GM19023 (cell line): Measurements from ENCODE around the gene NXPE3.

ENCODE experiments used
- ATAC-seq: cut with Tn5 transposase; IDR thresholded peaks from one replicate; pipeline ENCODE4 v1.9.1; 2021; ENCODE audit warnings: mild to moderate bottlenecking, moderate library complexity; ENCODE audit not compliant: unreplicated experiment

NXPE3 gene

GRCh38 chr3:101802179-101802578 lies 23.2 kb downstream of the NXPE3 start:
- ATAC-seq = no peak

DNA sequence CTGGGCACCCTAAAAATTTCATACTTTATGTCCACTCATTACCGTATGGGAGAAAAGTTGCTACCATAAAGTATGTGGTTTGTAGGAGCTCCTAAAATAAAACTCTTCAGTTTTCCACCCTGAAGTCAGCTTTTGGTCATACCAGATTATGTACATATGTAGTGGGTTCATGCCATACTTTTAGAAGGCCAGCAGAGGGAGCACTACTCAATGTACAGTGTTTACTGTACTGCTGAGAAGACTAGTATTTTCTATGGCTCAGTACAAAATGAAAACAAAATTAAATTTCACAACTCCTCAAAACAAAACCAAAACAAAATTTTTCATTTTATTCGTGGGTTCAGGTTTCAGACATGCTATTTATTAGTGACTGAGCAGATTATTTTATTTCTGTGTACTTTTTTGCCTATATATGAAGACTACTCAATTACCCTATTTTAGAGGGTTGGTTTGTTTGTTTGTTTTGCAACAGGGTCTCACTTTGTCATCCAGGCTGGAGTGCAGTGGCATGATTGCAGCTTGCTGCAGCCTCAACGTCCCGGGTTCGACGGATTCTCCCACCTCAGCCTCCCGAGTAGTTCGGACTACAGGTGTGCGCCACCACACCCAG lies 24.3 kb downstream of the NXPE3 start:
- peak; percentile 98 for ATAC-seq

- no peak for ATAC-seq
Measured at GRCh38 chr3:101803939-101804338, 24.9 kb downstream of the NXPE3 start.

DNA sequence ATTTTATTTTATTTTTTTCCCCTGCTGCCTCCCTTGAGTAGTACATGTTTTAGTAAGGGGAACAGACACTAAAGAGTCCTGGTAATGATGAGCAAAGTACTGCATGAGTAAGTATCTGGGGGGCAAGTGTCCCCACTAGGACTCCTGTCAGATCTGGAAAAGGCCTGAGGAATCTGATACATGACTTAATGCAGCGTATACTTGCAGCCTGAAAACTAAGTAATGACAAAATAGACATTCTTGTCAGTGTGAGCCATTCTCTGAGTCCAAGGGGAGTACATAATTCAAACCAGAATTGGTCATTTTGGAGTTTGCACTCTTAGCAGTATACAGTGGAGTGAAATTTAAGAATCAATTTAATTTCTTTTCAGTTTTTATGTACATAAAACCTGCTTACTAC lies 27.5 kb downstream of the NXPE3 start:
- no peak for ATAC-seq

- no peak for ATAC-seq
Measured at GRCh38 chr3:101807888-101808287, 28.9 kb downstream of the NXPE3 start.

DNA sequence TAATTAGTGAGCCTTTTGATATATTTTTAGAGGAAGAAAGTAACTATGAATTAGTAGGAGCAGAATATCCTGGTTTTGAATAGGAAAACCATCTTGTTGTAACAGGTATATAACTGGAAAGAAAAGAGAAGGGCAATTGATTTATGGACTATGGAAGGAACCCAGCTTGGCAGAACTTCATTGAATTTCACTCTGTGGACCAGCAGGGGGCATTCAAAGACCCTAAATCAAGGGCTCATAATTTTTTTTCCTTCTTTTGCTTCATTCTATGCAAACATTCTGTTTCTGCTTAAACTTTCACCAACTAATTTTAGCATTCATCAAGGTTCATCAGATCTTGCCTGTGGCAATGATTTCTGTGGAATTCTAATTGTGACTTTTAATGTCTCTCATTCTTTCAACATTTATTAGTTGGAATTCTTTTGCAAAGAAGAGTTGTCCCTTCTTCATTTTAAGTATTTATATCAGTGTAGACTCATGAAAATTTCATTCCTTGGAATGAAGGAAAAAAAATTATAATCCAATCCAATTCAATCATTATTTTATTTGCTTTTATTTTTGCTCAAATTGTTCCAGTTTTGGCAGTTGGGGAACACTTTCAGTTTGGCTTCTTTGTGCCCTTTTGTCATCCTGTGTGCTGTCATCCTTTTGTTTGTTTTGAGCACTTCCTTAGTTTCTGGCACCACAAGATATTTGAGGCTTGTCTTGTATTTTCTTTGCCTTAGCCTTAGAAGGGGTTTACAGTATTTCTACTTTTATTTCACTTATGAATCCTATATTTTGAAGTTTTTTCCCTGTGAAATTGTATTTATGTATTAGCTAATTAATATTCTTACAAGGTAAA lies 30.4 kb downstream of the NXPE3 start:
- no peak for ATAC-seq

GRCh38 chr3:101810022-101810418 lies 31.0 kb downstream of the NXPE3 start:
- no peak for ATAC-seq

GRCh38 chr3:101811875-101812274 lies 32.9 kb downstream of the NXPE3 start:
- no peak for ATAC-seq

- no peak for ATAC-seq
Measured at GRCh38 chr3:101812895-101813294, 33.9 kb downstream of the NXPE3 start.

DNA sequence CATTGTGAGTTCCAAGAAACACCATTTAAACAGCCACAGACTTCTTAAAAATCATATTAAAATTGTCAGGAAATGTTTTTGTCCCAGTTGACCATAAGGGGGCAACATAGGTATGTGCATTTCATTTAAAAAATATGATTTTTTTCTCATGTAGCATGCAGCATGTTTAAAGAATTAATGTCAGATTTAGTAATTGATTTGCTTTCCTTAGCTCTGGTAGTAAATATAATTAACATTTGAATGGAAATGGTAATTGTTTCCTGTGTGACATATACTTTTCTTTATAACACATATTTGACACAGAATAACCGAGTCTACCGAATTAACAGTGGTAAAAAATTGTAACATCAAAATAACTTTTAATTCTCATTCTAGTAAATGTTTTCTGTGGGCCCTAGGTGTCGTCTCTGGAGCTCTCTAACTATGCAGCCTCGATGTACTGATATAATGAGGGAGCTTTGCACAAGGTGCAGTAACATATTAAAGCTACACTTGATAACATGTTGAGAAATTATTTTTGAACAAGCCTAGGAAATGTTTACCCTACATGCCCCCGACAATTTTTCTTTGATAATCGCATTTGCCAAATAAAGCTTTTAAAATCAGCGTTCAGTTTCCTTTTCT lies 34.9 kb downstream of the NXPE3 start:
- no peak for ATAC-seq

- ATAC-seq = no peak
Measured at GRCh38 chr3:101814835-101815234, 35.8 kb downstream of the NXPE3 start.

DNA sequence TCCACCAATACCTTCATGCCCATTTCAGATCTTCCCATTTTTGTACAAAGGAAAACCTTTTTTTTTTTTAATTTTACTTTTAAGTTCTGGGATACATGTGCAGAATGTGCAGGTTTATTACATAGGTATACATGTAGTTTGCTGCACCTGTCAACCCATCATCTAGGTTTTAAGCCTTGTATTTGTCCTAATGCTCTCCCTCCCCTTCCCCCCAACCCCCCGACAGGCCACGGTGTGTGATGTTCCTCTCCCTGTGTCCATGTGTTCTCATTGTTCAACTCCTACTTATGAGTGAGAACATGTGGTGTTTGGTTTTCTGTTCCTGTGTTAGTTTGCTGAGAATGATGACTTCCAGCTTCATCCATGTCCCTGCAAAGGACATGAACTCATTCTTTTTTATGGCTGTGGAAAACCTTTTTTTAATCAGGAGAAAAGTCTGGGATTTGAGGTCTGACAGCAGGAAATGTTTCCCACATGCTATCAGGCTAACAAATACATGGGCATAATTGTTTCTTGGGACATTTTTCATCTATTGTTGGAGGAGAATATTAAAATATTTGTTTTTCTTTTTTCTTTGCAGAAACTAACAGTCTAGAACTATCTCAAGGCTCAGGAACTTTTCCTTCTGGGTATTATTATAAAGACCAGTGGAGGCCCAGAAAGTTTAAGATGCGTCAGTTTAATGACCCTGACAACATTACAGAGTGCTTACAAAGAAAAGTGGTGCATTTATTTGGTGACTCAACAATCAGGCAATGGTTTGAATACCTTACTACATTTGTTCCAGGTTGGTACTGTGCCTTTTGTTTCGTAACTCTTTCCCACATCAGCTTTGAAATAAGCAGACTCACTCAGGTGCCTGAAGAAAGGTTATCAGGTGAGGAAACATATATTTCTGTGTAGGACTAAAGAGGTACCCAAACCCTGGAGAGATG lies 37.5 kb downstream of the NXPE3 start:
- no peak for ATAC-seq

- ATAC-seq = no peak
Measured at GRCh38 chr3:101817992-101818391, 39.0 kb downstream of the NXPE3 start.

GRCh38 chr3:101819649-101820206 lies 40.7 kb downstream of the NXPE3 start:
- ATAC-seq = peak; percentile 68

GRCh38 chr3:101821503-101821902 lies 42.5 kb downstream of the NXPE3 start:
- ATAC-seq = no peak

DNA sequence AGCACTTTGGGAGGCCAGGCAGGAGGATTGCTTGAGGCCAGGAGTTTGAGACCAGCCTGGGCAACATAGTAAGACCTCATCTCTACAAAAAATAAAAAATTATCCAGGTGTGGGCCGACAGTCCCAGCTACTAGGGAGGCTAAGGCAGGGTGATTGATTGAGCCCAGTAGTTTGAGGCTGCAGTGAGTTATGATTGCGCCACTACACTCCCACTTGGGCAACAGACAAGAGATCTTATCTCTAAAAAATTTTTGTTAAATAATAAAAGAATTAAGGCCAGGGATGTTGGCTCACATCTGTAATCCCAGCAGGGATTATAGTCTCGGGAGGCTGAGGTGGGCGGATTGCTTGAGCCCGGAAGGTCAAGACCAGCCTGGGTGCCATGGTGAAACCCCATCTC lies 44.5 kb downstream of the NXPE3 start:
- ATAC-seq = no peak

GRCh38 chr3:101824702-101825101 lies 45.7 kb downstream of the NXPE3 start:
- ATAC-seq = no peak

GRCh38 chr3:101825904-101826445 lies 47.0 kb downstream of the NXPE3 start:
- ATAC-seq = no peak

- ATAC-seq = peak; percentile 84
Measured at GRCh38 chr3:101827211-101828174, 48.5 kb downstream of the NXPE3 start.
